Stimulated activated CD4-positive, alpha-beta T cell treated with anti-CD3 and anti-CD28 coated beads, Interleukin-4, amount 100 ng/mL, for 48 hours (primary cell): ENCODE data around the gene GATM.
"Not testable (repeated sequence)": the region's sequence is repeated elsewhere in the genome, so short reads cannot be mapped to it uniquely, and the experiment has no call there.

Experiments
- DNase-seq, 2 donors: peaks; one replicate each; pipeline ENCODE4 v3.0.0-alpha.2; 2020; ENCODE audit warnings: low read depth in 2 of 2

GATM gene

GRCh38 chr15:45351227-45351626 lies 27.1 kb downstream of the GATM start:
- no peak for DNase-seq

DNA sequence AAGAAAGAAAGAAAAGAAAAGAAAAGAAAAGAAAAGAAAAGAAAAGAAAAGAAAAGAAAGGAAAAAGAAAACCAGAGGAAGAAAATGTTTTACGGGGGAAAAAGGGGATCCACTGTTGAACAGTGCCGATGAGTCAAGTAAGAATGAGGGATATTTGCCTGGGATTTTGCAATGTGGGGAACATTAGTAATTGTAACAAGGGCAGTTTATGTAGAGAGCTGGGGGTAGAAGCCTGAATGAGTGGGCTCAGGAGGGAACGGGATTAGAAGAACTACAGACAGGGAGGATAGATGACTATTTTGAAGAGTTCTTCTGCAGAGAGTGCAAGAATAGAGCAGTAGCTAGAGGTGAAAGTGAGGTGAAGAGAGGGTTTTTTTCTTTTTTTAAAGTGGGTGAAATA lies 28.7 kb downstream of the GATM start:
- DNase-seq = no peak

- DNase-seq = no peak
Observed at GRCh38 chr15:45347989-45348388, 30.4 kb downstream of the GATM start.

DNA sequence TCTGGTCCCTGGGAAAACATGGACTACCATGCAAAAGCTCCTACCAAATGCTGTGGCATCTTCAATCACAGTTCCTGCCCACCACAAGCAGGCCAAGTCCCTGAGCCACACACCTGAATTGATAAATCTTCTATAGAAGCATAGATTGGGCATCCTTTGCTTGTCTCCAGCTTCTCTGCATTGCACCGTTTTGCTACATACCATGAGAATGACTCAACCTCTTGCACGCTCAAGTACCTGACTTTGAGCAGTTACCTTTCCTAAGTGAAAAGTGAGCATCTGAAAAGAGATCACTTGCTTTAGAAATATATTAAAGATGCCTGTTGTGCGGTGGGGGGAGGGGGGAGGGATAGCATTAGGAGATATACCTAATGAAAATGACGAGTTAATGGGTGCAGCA lies 31.3 kb downstream of the GATM start:
- DNase-seq = no peak

GRCh38 chr15:45346381-45346780 lies 32.0 kb downstream of the GATM start:
- no peak for DNase-seq

- DNase-seq = no peak
Observed at GRCh38 chr15:45343258-45343860, 35.0 kb downstream of the GATM start.

- DNase-seq = no peak
Observed at GRCh38 chr15:45341790-45342189, 36.6 kb downstream of the GATM start.

DNA sequence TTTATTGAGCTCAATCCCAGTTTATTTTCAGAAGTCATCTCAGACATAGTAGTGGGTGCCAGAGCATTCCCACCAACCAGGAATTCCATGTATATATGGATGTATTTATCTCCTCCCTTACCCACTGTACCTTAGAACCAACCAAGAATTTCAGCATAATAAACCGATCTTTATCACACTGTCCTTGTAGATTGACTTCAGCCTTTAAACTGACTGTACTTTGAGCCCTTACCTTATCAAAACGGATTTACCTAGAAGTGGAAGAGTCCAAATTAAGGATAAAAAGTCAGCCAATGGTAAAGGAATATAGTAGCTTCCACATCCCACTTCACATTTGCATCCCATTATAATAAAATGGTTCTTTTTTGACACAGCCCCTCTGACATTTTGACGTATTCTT lies 37.9 kb downstream of the GATM start:
- DNase-seq = no peak

DNA sequence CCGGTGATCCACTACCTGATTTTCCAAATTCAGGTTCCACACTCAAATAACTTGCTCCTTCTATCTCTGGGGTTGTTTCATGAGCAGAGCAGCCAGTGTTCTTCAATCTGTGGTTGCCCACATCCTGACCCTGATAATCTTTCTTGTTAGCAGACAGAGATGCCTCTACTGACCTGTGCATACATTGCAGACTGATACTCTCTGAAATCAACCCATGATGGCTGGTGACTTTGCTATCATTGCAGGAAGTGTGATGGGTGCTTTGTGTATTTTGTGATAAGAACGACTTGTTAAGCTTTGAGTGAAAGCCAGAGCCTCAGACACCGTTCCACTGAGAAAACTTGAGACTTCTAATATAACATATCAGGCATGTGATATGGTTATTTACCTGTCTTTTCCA lies 39.9 kb downstream of the GATM start:
- DNase-seq = no peak

GRCh38 chr15:45337224-45337623 lies 41.1 kb downstream of the GATM start:
- no peak for DNase-seq

DNA sequence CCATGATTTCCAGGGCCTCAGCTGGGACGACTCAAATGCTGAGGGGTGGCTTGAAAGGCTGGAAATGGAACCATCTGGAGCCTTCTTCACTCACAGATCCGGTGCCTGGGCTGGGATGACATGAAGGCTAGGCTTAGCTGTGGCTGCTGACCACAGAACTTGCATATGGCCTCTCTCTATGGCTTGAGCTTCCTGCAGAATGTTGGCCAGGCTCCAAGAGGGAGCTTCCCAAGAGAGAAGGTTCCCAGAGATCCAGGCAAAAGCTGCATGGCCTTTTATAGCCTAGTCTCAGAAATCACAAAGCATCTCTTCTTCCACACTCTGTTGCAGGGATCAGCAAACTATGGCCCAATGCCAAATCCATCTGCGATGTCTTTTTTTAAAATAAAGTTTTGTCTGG lies 44.8 kb downstream of the GATM start:
- no peak for DNase-seq

DNA sequence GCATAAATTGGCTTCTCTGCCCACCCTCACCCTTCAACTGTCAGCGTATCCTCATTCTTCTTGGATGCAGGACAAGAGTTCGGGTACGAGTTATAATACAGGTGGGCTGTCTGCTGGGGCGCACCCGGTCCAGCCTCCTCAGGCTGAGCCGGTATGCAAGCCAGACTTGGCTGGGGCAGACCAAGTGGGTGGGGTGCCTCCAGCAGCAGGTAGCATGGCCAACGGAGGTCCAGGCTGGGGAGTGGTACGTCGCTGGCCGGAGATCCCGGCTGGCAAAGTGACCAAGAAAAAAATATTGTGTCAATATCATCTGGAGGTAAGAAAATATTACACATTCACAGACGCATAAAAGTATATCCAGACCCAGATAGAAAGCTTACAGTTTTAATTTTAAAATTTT lies 45.6 kb downstream of the GATM start:
- no peak for DNase-seq

- DNase-seq = no peak
Observed at GRCh38 chr15:45331972-45332371, 46.4 kb downstream of the GATM start.

- no peak for DNase-seq
Observed at GRCh38 chr15:45328663-45329062, 49.7 kb downstream of the GATM start.

GRCh38 chr15:45326741-45327140 lies 51.6 kb downstream of the GATM start:
- DNase-seq = no peak

GRCh38 chr15:45326280-45326679 lies 52.1 kb downstream of the GATM start:
- no peak for DNase-seq

DNA sequence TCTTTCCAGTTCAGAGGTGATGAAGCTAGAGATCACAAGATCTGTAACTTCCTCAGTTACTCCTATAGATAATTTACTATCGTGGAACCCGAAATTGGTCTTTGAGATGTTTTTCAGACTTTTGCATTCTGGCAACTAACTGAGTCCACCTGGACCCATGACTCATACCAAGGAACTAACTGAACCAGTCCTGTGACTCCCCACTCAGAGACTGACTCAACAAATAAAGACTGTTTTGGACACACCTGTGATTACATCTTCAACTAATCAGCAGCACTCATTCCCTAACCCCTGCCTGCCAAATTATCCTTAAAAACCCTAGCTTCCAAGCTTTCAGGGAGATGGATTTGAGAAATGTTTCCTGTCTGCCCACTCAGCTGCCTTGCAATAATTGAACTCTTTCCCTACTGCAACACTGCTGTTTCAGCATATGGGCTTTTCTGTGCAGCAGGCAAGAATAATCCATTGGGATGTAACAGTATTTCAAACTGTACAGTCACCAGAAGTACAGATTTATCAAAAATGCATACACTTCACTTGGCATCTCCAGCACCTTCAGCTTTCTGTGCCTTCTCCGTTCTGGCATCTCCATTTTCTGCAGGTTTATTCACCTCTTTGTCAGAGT lies 57.7 kb downstream of the GATM start:
- no peak for DNase-seq

DNA sequence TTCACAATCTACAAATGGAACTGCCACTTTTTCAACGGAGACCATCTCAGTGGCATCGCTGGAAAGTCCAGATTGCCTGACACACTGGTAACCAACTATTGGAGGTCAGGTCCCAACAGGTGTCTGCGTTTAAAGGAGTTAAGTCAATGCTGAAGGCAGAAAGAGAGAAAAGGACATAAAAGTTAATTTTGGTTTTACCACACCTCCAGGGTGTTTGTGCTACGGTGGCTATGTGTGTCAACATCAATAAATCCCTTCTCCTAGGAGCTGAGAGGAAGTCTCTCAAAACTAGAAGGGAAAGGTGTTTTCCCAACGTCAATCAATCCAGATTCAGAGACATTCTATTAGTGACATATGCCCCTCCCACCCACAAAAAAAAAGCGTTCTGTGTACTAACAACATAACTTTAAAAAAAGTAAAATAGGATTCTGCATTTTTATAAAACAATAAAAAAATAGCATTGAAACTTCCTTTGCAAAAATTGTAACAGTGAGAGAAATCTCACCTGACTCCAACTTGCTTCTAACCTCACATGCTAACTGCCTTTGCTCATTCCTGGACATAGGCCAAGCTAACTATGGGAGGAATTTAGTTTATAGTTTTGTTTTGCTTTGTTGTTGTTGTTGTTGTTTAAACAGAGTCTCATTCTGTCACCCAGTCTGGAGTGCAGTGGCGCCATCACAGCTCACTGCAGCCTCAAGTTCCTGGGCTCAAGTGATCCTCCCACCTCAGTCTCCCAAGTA lies 58.7 kb downstream of the GATM start:
- no peak for DNase-seq

GRCh38 chr15:45314960-45315359 lies 63.4 kb downstream of the GATM start:
- DNase-seq = no peak

DNA sequence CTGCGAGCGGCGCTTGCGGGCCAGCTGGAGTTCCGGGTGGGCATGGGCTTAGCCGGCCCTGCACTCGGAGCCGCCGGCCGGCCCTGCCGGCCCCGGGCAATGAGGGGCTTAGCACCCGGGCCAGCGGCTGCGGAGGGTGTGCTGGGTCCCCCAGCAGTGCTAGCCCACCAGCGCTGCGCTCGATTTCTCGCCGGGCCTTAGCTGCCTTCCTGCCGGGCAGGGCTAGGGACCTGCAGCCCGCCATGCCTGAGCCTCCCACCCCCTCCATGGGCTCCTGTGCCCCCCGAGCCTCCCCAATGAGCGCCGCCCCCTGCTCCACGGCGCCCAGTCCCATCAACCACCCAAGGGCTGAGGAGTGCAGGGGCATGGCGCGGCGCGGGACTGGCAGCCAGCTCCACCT lies 64.2 kb downstream of the GATM start:
- DNase-seq = not testable (repeated sequence)
